ENCODE measurements around the gene UBE2N. TPM values are rescaled to one million over a fixed set of nuclear protein-coding genes. Genes with fewer than 3 reads are reported as not detected.

UBE2N gene
- total and polyA plus RNA-seq, 2 experiments from 2014 or later, result 154 to 385 TPM

GRCh38 chr12:93465841-93466240 lies 24.1 kb upstream of the UBE2N start:
- peaks cover 12% of the 10 kb centered on the region; the same call in 1 of the 2 replicates for H3K4me1 ChIP-seq (ENCODE audit: insufficient read depth)
- Mint-ChIP-seq H3K27me3 (ENCODE audit: insufficient read depth, low read depth, poor library complexity) (peaks cover 4% of the 10 kb centered on the region), H3K4me1 (peaks cover 10% of the 10 kb centered on the region; the same call in 2 of the 3 replicates), H3K4me3 (no peak overlapping the region), H3K27ac (no peak overlapping the region), H3K9me3 (no peaks in the 10 kb centered on the region), H3K36me3 (ENCODE audit: low read depth) (peaks cover 16% of the 10 kb centered on the region)
- H3K36me3 ChIP-seq (ENCODE audit: insufficient read depth), result peaks cover 8% of the 10 kb centered on the region
- no peak overlapping the region for H2AFZ ChIP-seq
- no peaks in the 10 kb centered on the region for H3K27me3 ChIP-seq (ENCODE audit: insufficient read depth)
- ATAC-seq (no peak), DNase-seq (ENCODE audit: low spot score) (no peak)
- no peak overlapping the region for H3K4me2 ChIP-seq
- no peaks in the 10 kb centered on the region for H3K9me2 ChIP-seq (ENCODE audit: insufficient read depth)
- H3K79me2 ChIP-seq (replicated peaks; ENCODE audit: insufficient read depth), result peaks cover 34% of the 10 kb centered on the region
- H4K20me1 ChIP-seq (replicated peaks; ENCODE audit: insufficient read depth), result peaks cover 14% of the 10 kb centered on the region; the same call in 1 of the 2 replicates
- no peaks in the 10 kb centered on the region for H3F3A ChIP-seq (replicated peaks; ENCODE audit: low read depth)
- no peak overlapping the region for H3K4me3 ChIP-seq
- no peak overlapping the region for H3K27ac ChIP-seq (ENCODE audit: low read depth)
- TF ChIP-seq, protein P1, sequence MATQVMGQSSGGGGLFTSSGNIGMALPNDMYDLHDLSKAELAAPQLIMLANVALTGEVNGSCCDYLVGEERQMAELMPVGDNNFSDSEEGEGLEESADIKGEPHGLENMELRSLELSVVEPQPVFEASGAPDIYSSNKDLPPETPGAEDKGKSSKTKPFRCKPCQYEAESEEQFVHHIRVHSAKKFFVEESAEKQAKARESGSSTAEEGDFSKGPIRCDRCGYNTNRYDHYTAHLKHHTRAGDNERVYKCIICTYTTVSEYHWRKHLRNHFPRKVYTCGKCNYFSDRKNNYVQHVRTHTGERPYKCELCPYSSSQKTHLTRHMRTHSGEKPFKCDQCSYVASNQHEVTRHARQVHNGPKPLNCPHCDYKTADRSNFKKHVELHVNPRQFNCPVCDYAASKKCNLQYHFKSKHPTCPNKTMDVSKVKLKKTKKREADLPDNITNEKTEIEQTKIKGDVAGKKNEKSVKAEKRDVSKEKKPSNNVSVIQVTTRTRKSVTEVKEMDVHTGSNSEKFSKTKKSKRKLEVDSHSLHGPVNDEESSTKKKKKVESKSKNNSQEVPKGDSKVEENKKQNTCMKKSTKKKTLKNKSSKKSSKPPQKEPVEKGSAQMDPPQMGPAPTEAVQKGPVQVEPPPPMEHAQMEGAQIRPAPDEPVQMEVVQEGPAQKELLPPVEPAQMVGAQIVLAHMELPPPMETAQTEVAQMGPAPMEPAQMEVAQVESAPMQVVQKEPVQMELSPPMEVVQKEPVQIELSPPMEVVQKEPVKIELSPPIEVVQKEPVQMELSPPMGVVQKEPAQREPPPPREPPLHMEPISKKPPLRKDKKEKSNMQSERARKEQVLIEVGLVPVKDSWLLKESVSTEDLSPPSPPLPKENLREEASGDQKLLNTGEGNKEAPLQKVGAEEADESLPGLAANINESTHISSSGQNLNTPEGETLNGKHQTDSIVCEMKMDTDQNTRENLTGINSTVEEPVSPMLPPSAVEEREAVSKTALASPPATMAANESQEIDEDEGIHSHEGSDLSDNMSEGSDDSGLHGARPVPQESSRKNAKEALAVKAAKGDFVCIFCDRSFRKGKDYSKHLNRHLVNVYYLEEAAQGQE (IDR thresholded peaks at IDR 0.05; ENCODE audit: unreplicated experiment), result no peak
- TF ChIP-seq CREB1 (CRISPR knock-in tag; IDR thresholded peaks at IDR 0.05; ENCODE audit: low read depth) (no peak), STAT1 (IDR thresholded peaks at IDR 0.05; ENCODE audit: unreplicated experiment) (no peak), POLR2AphosphoS5 (IDR thresholded peaks at IDR 0.05; ENCODE audit: low read depth) (no peak)

DNA sequence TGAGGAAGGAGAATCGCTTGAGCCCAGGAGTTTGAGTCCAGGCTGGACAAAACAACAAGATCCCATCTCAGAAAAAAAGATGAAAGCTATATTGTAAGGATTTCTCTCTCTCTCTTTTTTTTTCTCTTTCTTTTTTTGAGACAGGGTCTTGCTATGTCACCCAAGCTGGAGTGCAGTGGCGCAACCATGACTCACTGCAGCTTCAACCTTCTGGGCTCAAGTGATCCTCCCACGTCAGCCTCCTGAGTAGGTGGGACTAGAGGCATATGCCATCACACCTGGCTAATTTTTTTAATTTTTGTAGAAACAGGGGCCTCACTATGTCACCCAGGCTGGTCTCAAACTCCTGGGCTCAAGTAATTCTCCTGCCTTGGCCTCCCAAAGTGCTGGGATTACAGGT lies 19.8 kb upstream of the UBE2N start:
- Mint-ChIP-seq H3K27ac (no peak overlapping the region), H3K4me3 (no peak overlapping the region), H3K27me3 (ENCODE audit: insufficient read depth, low read depth, poor library complexity) (peaks cover 5% of the 10 kb centered on the region), H3K4me1 (no peaks in the 10 kb centered on the region), H3K36me3 (ENCODE audit: low read depth) (no peaks in the 10 kb centered on the region), H3K9me3 (no peaks in the 10 kb centered on the region)
- TF ChIP-seq ZNF114 (CRISPR knock-in tag; IDR thresholded peaks at IDR 0.05) (no peak), JUNB (IDR thresholded peaks at IDR 0.05; ENCODE audit: unreplicated experiment) (no peak), CREB1 (CRISPR knock-in tag; IDR thresholded peaks at IDR 0.05; ENCODE audit: low read depth) (no peak), ZNF331 (CRISPR knock-in tag; IDR thresholded peaks at IDR 0.05; ENCODE audit: low read depth) (no peak), EZH2phosphoT487 (IDR thresholded peaks at IDR 0.05; ENCODE audit: unreplicated experiment) (no peak), POLR2AphosphoS5 (IDR thresholded peaks at IDR 0.05; ENCODE audit: low read depth) (no peak), STAT1 (IDR thresholded peaks at IDR 0.05; ENCODE audit: unreplicated experiment) (no peak), ETS1 (IDR thresholded peaks at IDR 0.05) (no peak)
- TF ChIP-seq, protein P2, sequence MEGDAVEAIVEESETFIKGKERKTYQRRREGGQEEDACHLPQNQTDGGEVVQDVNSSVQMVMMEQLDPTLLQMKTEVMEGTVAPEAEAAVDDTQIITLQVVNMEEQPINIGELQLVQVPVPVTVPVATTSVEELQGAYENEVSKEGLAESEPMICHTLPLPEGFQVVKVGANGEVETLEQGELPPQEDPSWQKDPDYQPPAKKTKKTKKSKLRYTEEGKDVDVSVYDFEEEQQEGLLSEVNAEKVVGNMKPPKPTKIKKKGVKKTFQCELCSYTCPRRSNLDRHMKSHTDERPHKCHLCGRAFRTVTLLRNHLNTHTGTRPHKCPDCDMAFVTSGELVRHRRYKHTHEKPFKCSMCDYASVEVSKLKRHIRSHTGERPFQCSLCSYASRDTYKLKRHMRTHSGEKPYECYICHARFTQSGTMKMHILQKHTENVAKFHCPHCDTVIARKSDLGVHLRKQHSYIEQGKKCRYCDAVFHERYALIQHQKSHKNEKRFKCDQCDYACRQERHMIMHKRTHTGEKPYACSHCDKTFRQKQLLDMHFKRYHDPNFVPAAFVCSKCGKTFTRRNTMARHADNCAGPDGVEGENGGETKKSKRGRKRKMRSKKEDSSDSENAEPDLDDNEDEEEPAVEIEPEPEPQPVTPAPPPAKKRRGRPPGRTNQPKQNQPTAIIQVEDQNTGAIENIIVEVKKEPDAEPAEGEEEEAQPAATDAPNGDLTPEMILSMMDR (conservative IDR thresholded peaks at IDR 0.05; ENCODE audit: low read depth in 2 of 2), result no peak
- TF ChIP-seq, protein P1 (IDR thresholded peaks at IDR 0.05; ENCODE audit: unreplicated experiment), result no peak
- Histone ChIP-seq H3K27me3 (ENCODE audit: insufficient read depth) (no peaks in the 10 kb centered on the region), H3K4me1 (ENCODE audit: insufficient read depth) (no peaks in the 10 kb centered on the region), H2AFZ (no peak overlapping the region), H3K4me2 (no peak overlapping the region), H3F3A (replicated peaks; ENCODE audit: low read depth) (no peaks in the 10 kb centered on the region), H3K36me3 (ENCODE audit: insufficient read depth) (no peaks in the 10 kb centered on the region), H3K79me2 (replicated peaks; ENCODE audit: insufficient read depth) (no peaks in the 10 kb centered on the region), H3K27ac (ENCODE audit: low read depth) (no peak overlapping the region), H4K20me1 (replicated peaks; ENCODE audit: insufficient read depth) (no peaks in the 10 kb centered on the region), H3K9me2 (ENCODE audit: insufficient read depth) (no peaks in the 10 kb centered on the region), H3K4me3 (no peak overlapping the region)
- DNase-seq (ENCODE audit: low spot score) (no peak), ATAC-seq (no peak)

Measured in GM23338 (cell line).